ENCODE data around the gene SNAI3.

Gene SNAI3

GRCh38 chr16:88649924-88650748, 36.2 kb downstream of the SNAI3 start:
- Mint-ChIP-seq H3K27me3 (no peaks in the 10 kb centered on the region), H3K36me3 (peaks cover 2% of the 10 kb centered on the region)

GRCh38 chr16:88649195-88649923, 36.9 kb downstream of the SNAI3 start:
- Mint-ChIP-seq H3K27me3 (no peaks in the 10 kb centered on the region), H3K27ac (peak overlapping the region; percentile 81), H3K9me3 (ENCODE audit: low read depth) (no peaks in the 10 kb centered on the region), H3K4me1 (ENCODE audit: low read depth) (peaks cover 17% of the 10 kb centered on the region), H3K36me3 (peaks cover 2% of the 10 kb centered on the region), H3K4me3 (peak overlapping the region; percentile 89)

More at GRCh38 chr16:88649924-88650748, 36.2 kb downstream of the SNAI3 start:
- Mint-ChIP-seq H3K9me3 (ENCODE audit: low read depth) (no peaks in the 10 kb centered on the region), H3K27ac (no peak overlapping the region), H3K4me3 (peak overlapping the region; percentile 89), H3K4me1 (ENCODE audit: low read depth) (peaks cover 16% of the 10 kb centered on the region)

GRCh38 chr16:88647178-88648070, 38.9 kb downstream of the SNAI3 start:
- no peaks in the 10 kb centered on the region for H3K9me3 Mint-ChIP-seq (ENCODE audit: low read depth)
- H3K4me3 Mint-ChIP-seq = no peak overlapping the region
- H3K27ac Mint-ChIP-seq = no peak overlapping the region
- peaks cover 18% of the 10 kb centered on the region for H3K4me1 Mint-ChIP-seq (ENCODE audit: low read depth)
- peaks cover 2% of the 10 kb centered on the region for H3K36me3 Mint-ChIP-seq
- no peaks in the 10 kb centered on the region for H3K27me3 Mint-ChIP-seq

GRCh38 chr16:88646345-88647034, 39.8 kb downstream of the SNAI3 start:
- H3K36me3 Mint-ChIP-seq = peaks cover 2% of the 10 kb centered on the region
- no peaks in the 10 kb centered on the region for H3K27me3 Mint-ChIP-seq
- H3K4me3 Mint-ChIP-seq = no peak overlapping the region
- H3K27ac Mint-ChIP-seq = no peak overlapping the region
- H3K4me1 Mint-ChIP-seq (ENCODE audit: low read depth) = peaks cover 18% of the 10 kb centered on the region
- no peaks in the 10 kb centered on the region for H3K9me3 Mint-ChIP-seq (ENCODE audit: low read depth)

- Mint-ChIP-seq H3K27ac (no peak overlapping the region), H3K4me1 (ENCODE audit: low read depth) (peaks cover 17% of the 10 kb centered on the region), H3K4me3 (no peak overlapping the region)
These were observed 40.4 kb downstream of the SNAI3 start for GRCh38 chr16:88645941-88646340.

GRCh38 chr16:88645455-88645854, 40.9 kb downstream of the SNAI3 start:
- Mint-ChIP-seq H3K36me3 (peaks cover 2% of the 10 kb centered on the region), H3K27me3 (no peaks in the 10 kb centered on the region), H3K4me1 (ENCODE audit: low read depth) (peaks cover 20% of the 10 kb centered on the region), H3K9me3 (ENCODE audit: low read depth) (no peaks in the 10 kb centered on the region), H3K27ac (no peak overlapping the region), H3K4me3 (no peak overlapping the region)

More at GRCh38 chr16:88645941-88646340, 40.4 kb downstream of the SNAI3 start:
- H3K36me3 Mint-ChIP-seq = peaks cover 2% of the 10 kb centered on the region
- H3K27me3 Mint-ChIP-seq = no peaks in the 10 kb centered on the region
- no peaks in the 10 kb centered on the region for H3K9me3 Mint-ChIP-seq (ENCODE audit: low read depth)

- H3K36me3 Mint-ChIP-seq = no peaks in the 10 kb centered on the region
These were observed 42.7 kb downstream of the SNAI3 start for GRCh38 chr16:88643644-88643932.

GRCh38 chr16:88642881-88643643, 43.2 kb downstream of the SNAI3 start:
- Mint-ChIP-seq H3K36me3 (no peaks in the 10 kb centered on the region), H3K4me3 (no peak overlapping the region), H3K4me1 (ENCODE audit: low read depth) (peaks cover 21% of the 10 kb centered on the region), H3K27ac (no peak overlapping the region), H3K9me3 (ENCODE audit: low read depth) (no peaks in the 10 kb centered on the region), H3K27me3 (no peaks in the 10 kb centered on the region)

More at GRCh38 chr16:88643644-88643932, 42.7 kb downstream of the SNAI3 start:
- H3K9me3 Mint-ChIP-seq (ENCODE audit: low read depth) = no peaks in the 10 kb centered on the region
- H3K27me3 Mint-ChIP-seq = no peaks in the 10 kb centered on the region
- H3K27ac Mint-ChIP-seq = no peak overlapping the region
- no peak overlapping the region for H3K4me3 Mint-ChIP-seq
- peaks cover 21% of the 10 kb centered on the region for H3K4me1 Mint-ChIP-seq (ENCODE audit: low read depth)

GRCh38 chr16:88640498-88641247, 45.6 kb downstream of the SNAI3 start:
- Mint-ChIP-seq H3K36me3 (peaks cover 3% of the 10 kb centered on the region), H3K27me3 (no peaks in the 10 kb centered on the region), H3K9me3 (ENCODE audit: low read depth) (no peaks in the 10 kb centered on the region), H3K4me1 (ENCODE audit: low read depth) (peaks cover 36% of the 10 kb centered on the region), H3K27ac (no peak overlapping the region), H3K4me3 (no peak overlapping the region)

GRCh38 chr16:88640039-88640495, 46.2 kb downstream of the SNAI3 start:
- Mint-ChIP-seq H3K4me1 (ENCODE audit: low read depth) (peaks cover 40% of the 10 kb centered on the region), H3K4me3 (no peak overlapping the region), H3K36me3 (peaks cover 3% of the 10 kb centered on the region), H3K9me3 (ENCODE audit: low read depth) (no peaks in the 10 kb centered on the region), H3K27me3 (no peaks in the 10 kb centered on the region), H3K27ac (no peak overlapping the region)

GRCh38 chr16:88639231-88640038, 46.9 kb downstream of the SNAI3 start:
- no peaks in the 10 kb centered on the region for H3K9me3 Mint-ChIP-seq (ENCODE audit: low read depth)
- H3K36me3 Mint-ChIP-seq = peaks cover 3% of the 10 kb centered on the region
- peaks cover 40% of the 10 kb centered on the region for H3K4me1 Mint-ChIP-seq (ENCODE audit: low read depth)
- H3K4me3 Mint-ChIP-seq = no peak overlapping the region
- no peak overlapping the region for H3K27ac Mint-ChIP-seq
- H3K27me3 Mint-ChIP-seq = no peaks in the 10 kb centered on the region

- Mint-ChIP-seq H3K4me1 (ENCODE audit: low read depth) (peaks cover 35% of the 10 kb centered on the region), H3K27me3 (no peaks in the 10 kb centered on the region), H3K36me3 (peaks cover 3% of the 10 kb centered on the region), H3K27ac (no peak within 1 kb of the TSS), H3K9me3 (ENCODE audit: low read depth) (no peaks in the 10 kb centered on the region), H3K4me3 (peak within 1 kb of the TSS; percentile 51)
These were observed 47.7 kb downstream of the SNAI3 start, which contains the start of gene IL17C for GRCh38 chr16:88638323-88639230. TSS of gene IL17C (plus strand) at chr16:88638572. CDS start at chr16:88638642, 70 bp downstream.
